PC-9 (cell line): Measurements from ENCODE around the gene SLC44A1. TPM values are rescaled to one million over a fixed set of nuclear protein-coding genes. Genes with fewer than 3 reads are reported as not detected.
A peak's percentile ranks its signal among the peaks of the same experiment; 100 is the strongest.
"Not testable (repeated sequence)": the region's sequence is repeated elsewhere in the genome, so short reads cannot be mapped to it uniquely, and the experiment has no call there.

Experiments
- BruUV-seq: library from RNA; stranded (reverse); fragments of 400-500 nt; replicated peaks from 2 replicates; lab custom pipeline; 2021; lab: Mats Ljungman, UMichigan
- CTCF ChIA-PET: fragments of 300-600 bp; sonication (Branson Sonifier 250); formaldehyde crosslinking; loops from one replicate; lab custom pipeline; 2022; ENCODE audit warnings: antibody characterized with exemption; lab: Charles Lee
- POLR2A ChIA-PET: fragments of 300-600 bp; sonication (Branson Sonifier 250); formaldehyde crosslinking; loops from one replicate; lab custom pipeline; 2022; ENCODE audit warnings: antibody characterized with exemption; ENCODE audit not compliant: unreplicated experiment; lab: Charles Lee
- DNase-seq, 2 experiments: peaks; one replicate each; pipeline versions ENCODE4 v3.0.0 to v3.0.0-alpha.2; 2015 to 2022; ENCODE audit warnings: mixed read lengths in 1 of 2
- H2AFZ ChIP-seq: fragments of 200-600 bp; sonication (generic); 2 replicates; pipeline ENCODE4 v1.8.1; 2017; ENCODE audit warnings: antibody characterized with exemption
- H3F3A ChIP-seq: fragments of 200-600 bp; sonication (generic); 2 replicates; pipeline ENCODE4 v1.8.1; 2017; ENCODE audit warnings: antibody characterized with exemption, mild to moderate bottlenecking, low read depth; ENCODE audit not compliant: insufficient read depth
- H3K27ac ChIP-seq: fragments of 200-600 bp; sonication (generic); 2 replicates; pipeline ENCODE4 v1.6.1; 2016; ENCODE audit warnings: mixed run types
- H3K27me3 ChIP-seq: fragments of 200-600 bp; sonication (generic); 2 replicates; pipeline ENCODE4 v1.6.1; 2016; ENCODE audit warnings: low read depth, mixed run types; ENCODE audit not compliant: insufficient read depth
- H3K36me3 ChIP-seq: fragments of 200-600 bp; sonication (generic); 2 replicates; pipeline ENCODE4 v1.6.1; 2016; ENCODE audit warnings: low read depth, mixed run types
- H3K4me1 ChIP-seq: fragments of 200-600 bp; sonication (generic); replicated peaks from 2 replicates; pipeline ENCODE4 v1.6.1; 2016; ENCODE audit warnings: mixed run types; ENCODE audit not compliant: insufficient read depth
- H3K4me2 ChIP-seq: fragments of 200-600 bp; sonication (generic); 2 replicates; pipeline ENCODE4 v1.6.1; 2017; ENCODE audit warnings: mixed run types
- H3K4me3 ChIP-seq: fragments of 200-600 bp; sonication (generic); 2 replicates; pipeline ENCODE4 v1.6.1; 2016; ENCODE audit warnings: mixed run types
- H3K79me2 ChIP-seq: fragments of 200-600 bp; sonication (generic); 2 replicates; pipeline ENCODE4 v1.6.1; 2017; ENCODE audit warnings: low read depth, mixed run types
- H3K9me2 ChIP-seq: fragments of 200-600 bp; sonication (generic); 2 replicates; pipeline ENCODE4 v1.8.1; 2017; ENCODE audit warnings: mild to moderate bottlenecking; ENCODE audit not compliant: insufficient read depth
- H3K9me3 ChIP-seq: fragments of 200-600 bp; sonication (generic); 2 replicates; pipeline ENCODE4 v1.8.1; 2016; ENCODE audit warnings: low read depth; ENCODE audit not compliant: insufficient read depth
- H4K20me1 ChIP-seq: fragments of 200-600 bp; sonication (generic); 2 replicates; pipeline ENCODE4 v1.8.1; 2017; ENCODE audit not compliant: insufficient read depth
- EZH2 ChIP-seq: fragments of 200-600 bp; sonication (generic); IDR thresholded peaks from 2 replicates; pipeline ENCODE4 v1.8.0; 2017; ENCODE audit warnings: antibody characterized with exemption, low read depth
- intact Hi-C: fragments of 100-400 bp; cut with micrococcal nuclease; formaldehyde crosslinking; loops from one replicate; pipeline ENCODE4 v1.10.0; 2022; ENCODE audit not compliant: unreplicated experiment
- total RNA-seq: library from RNA; stranded (reverse); gene quantifications from 2 replicates; pipeline ENCODE4 v1.2.3, GENCODE V29; 2021
- TF ChIP-seq, protein P1 (sequence below): fragments of 200-600 bp; sonication (generic); conservative IDR thresholded peaks from 2 replicates; pipeline ENCODE4 v1.6.1; 2017; ENCODE audit warnings: mixed run types, antibody characterized with exemption, mild to moderate bottlenecking, moderate library complexity

Gene SLC44A1
- total RNA-seq, 1 experiment from 2014 or later, result 95.2 TPM

DNA sequence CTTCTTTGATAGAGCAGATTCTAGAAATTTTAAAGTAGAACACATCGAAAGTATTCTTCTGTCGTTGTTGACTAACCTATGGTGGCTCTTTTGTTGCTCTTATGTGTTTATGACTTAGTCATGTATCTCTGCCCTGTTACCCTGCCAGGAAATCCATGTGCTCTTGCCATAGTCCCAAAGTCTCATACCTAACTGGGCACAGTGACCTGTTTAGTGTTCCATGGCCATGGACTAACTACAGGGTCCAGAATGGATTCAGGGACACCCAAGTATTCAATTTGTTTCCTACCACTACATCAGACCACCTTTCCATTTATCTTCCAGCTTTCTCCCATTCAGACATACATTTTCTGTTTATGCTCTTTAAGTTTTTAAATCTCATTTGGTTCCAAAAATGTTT lies 18.0 kb downstream of the SLC44A1 start:
- Histone ChIP-seq H3K27me3 (no peaks in the 10 kb centered on the region), H3K4me2 (no peak overlapping the region), H3K4me1 (peaks cover 12% of the 10 kb centered on the region), H3K4me3 (no peak overlapping the region), H3K79me2 (peaks cover 21% of the 10 kb centered on the region), H3K9me3 (no peaks in the 10 kb centered on the region), H2AFZ (no peak overlapping the region), H3F3A (peaks cover 11% of the 10 kb centered on the region; the same call in 1 of the 2 replicates), H3K27ac (no peak overlapping the region), H3K9me2 (no peaks in the 10 kb centered on the region), H4K20me1 (no peaks in the 10 kb centered on the region), H3K36me3 (peaks cover 6% of the 10 kb centered on the region; the same call in 1 of the 2 replicates)
- intact Hi-C loops, result no loop called here
- CTCF ChIA-PET, result no interaction called here
- no TSS peak for BruUV-seq
- DNase-seq, result no peak
- TF ChIP-seq, protein P1, sequence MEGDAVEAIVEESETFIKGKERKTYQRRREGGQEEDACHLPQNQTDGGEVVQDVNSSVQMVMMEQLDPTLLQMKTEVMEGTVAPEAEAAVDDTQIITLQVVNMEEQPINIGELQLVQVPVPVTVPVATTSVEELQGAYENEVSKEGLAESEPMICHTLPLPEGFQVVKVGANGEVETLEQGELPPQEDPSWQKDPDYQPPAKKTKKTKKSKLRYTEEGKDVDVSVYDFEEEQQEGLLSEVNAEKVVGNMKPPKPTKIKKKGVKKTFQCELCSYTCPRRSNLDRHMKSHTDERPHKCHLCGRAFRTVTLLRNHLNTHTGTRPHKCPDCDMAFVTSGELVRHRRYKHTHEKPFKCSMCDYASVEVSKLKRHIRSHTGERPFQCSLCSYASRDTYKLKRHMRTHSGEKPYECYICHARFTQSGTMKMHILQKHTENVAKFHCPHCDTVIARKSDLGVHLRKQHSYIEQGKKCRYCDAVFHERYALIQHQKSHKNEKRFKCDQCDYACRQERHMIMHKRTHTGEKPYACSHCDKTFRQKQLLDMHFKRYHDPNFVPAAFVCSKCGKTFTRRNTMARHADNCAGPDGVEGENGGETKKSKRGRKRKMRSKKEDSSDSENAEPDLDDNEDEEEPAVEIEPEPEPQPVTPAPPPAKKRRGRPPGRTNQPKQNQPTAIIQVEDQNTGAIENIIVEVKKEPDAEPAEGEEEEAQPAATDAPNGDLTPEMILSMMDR, result no peak
- no peak for TF ChIP-seq EZH2
- POLR2A ChIA-PET, result interaction anchor here (0.5 to 0.7 kb wide), 2 partner anchors 52 to 402 kb away, joined by 7 to 8 read pairs; no protein-coding TSS in a partner anchor

GRCh38 chr9:105264380-105264779 lies 19.9 kb downstream of the SLC44A1 start:
- intact Hi-C loops, result no loop called here
- CTCF ChIA-PET, result interaction anchor here (0.7 kb wide), 1 partner anchor 46 kb away, joined by 9 read pairs; no protein-coding TSS in a partner anchor
- Histone ChIP-seq H3K4me1 (peaks cover 12% of the 10 kb centered on the region), H3K9me2 (no peaks in the 10 kb centered on the region), H3K79me2 (peaks cover 26% of the 10 kb centered on the region), H3K9me3 (no peaks in the 10 kb centered on the region), H3K4me2 (peak overlapping the region; percentile 54), H3K4me3 (no peak overlapping the region), H3F3A (peaks cover 11% of the 10 kb centered on the region; the same call in 1 of the 2 replicates), H2AFZ (peak overlapping the region; percentile 66; the same call in 1 of the 2 replicates), H3K36me3 (peaks cover 6% of the 10 kb centered on the region; the same call in 1 of the 2 replicates), H3K27ac (peak overlapping the region; percentile 69), H4K20me1 (no peaks in the 10 kb centered on the region), H3K27me3 (no peaks in the 10 kb centered on the region)
- DNase-seq, result peak in 1 of 2 experiments; percentile 71
- POLR2A ChIA-PET, result interaction anchor here (0.7 to 0.8 kb wide), 2 partner anchors 20 to 205 kb away, joined by 3 to 13 read pairs; partner anchors contain the start of gene SLC44A1
- BruUV-seq, result no TSS peak
- TF ChIP-seq EZH2, result no peak
- TF ChIP-seq, protein P1, result no peak

DNA sequence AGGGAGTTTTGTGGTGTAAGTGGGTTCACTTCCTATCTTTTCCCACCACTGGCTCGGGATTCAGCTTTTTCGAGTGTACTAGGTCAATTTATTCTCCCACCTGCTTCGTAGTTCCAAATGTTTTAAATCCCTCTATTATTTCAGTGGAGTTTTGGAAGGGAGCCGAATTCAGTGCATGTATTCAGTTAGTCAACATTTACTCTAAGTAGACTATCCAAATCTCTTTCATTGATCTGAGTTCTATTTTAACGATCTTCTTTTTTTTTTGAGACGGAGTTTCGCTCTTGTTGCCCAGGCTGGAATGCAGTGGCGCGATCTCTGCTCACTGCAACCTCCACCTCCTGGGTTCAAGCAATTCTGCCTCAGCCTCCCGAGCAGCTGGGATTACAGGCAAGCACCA lies 23.8 kb downstream of the SLC44A1 start:
- POLR2A ChIA-PET, intact Hi-C loops, BruUV-seq, H3K36me3 ChIP-seq, H3K4me2 ChIP-seq, H3K9me3 ChIP-seq, H3K27ac ChIP-seq, H3K27me3 ChIP-seq, H3K9me2 ChIP-seq, H3K4me3 ChIP-seq, H2AFZ ChIP-seq, CTCF ChIA-PET, H4K20me1 ChIP-seq, DNase-seq: not testable (repeated sequence)
- peaks cover 11% of the 10 kb centered on the region; the same call in 1 of the 2 replicates for H3F3A ChIP-seq
- peaks cover 23% of the 10 kb centered on the region for H3K79me2 ChIP-seq
- H3K4me1 ChIP-seq, result peaks cover 12% of the 10 kb centered on the region
